Muscle layer of duodenum (tissue), 2 donors: ENCODE results near the gene TRIOBP.
"Not testable (repeated sequence)": the region's sequence is repeated elsewhere in the genome, so short reads cannot be mapped to it uniquely, and the experiment has no call there.

Experiments
- H3K27ac ChIP-seq: one replicate; pipeline ENCODE4 v1.7.0; 2013; ENCODE audit warnings: mild to moderate bottlenecking, low read length
- H3K27me3 ChIP-seq: one replicate; pipeline ENCODE4 v1.7.0; 2013; ENCODE audit warnings: low read depth, mild to moderate bottlenecking, control low read depth, low read length
- H3K36me3 ChIP-seq, 2 donors: one replicate each; pipeline ENCODE4 v1.7.0; 2013; ENCODE audit warnings: low read length in 2 of 2, control low read depth in 1 of 2, mild to moderate bottlenecking in 1 of 2; ENCODE audit not compliant: insufficient read depth in 2 of 2, control insufficient read depth in 1 of 2
- H3K4me1 ChIP-seq, 2 donors: one replicate each; pipeline ENCODE4 v1.7.0; 2013; ENCODE audit warnings: low read length in 2 of 2, mild to moderate bottlenecking in 2 of 2, control low read depth in 1 of 2, moderate library complexity in 1 of 2; ENCODE audit not compliant: insufficient read depth in 2 of 2, control insufficient read depth in 1 of 2
- H3K4me3 ChIP-seq, 2 donors: one replicate each; pipeline ENCODE4 v1.7.0; 2013; ENCODE audit warnings: low read length in 2 of 2, low read depth in 1 of 2, mild to moderate bottlenecking in 1 of 2
- H3K9me3 ChIP-seq, 2 donors: one replicate each; pipeline ENCODE4 v1.7.0; 2013; ENCODE audit warnings: low read length in 2 of 2, control low read depth in 1 of 2, mild to moderate bottlenecking in 1 of 2; ENCODE audit not compliant: control insufficient read depth in 1 of 2
- donor health status: healthy.

TRIOBP gene

DNA sequence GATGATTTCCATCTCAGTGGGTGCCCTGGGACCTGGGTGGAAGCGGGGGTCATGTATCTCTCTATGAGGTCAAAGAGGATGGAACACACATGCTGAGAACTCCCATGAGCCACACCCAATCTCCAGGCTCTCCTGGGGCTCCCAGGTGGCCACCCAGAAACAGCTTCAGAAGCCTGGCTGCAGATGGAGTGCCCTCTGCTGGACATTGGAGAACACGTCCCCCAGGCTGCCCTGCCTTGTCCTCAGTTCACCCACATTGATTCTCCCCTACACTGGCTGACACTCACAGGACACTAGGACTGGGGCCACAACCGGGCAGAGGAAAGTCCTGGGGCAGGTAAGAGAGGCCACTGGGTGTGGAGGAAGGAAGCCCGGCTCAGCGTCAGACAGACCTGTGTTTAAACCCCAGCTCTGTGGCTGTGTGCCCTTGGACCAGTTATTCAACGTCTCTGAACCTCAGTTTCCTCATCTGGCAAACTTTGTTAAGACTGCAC, 15.2 kb upstream of the TRIOBP start:
- H3K27ac ChIP-seq: no peak overlapping the region
- H3K36me3 ChIP-seq: peaks cover 3 to 5% of the 10 kb centered on the region in 2 donors
- no peaks in the 10 kb centered on the region for H3K9me3 ChIP-seq
- peaks cover 10 to 22% of the 10 kb centered on the region in 2 donors for H3K4me1 ChIP-seq
- H3K4me3 ChIP-seq: no peak overlapping the region
- no peaks in the 10 kb centered on the region for H3K27me3 ChIP-seq

DNA sequence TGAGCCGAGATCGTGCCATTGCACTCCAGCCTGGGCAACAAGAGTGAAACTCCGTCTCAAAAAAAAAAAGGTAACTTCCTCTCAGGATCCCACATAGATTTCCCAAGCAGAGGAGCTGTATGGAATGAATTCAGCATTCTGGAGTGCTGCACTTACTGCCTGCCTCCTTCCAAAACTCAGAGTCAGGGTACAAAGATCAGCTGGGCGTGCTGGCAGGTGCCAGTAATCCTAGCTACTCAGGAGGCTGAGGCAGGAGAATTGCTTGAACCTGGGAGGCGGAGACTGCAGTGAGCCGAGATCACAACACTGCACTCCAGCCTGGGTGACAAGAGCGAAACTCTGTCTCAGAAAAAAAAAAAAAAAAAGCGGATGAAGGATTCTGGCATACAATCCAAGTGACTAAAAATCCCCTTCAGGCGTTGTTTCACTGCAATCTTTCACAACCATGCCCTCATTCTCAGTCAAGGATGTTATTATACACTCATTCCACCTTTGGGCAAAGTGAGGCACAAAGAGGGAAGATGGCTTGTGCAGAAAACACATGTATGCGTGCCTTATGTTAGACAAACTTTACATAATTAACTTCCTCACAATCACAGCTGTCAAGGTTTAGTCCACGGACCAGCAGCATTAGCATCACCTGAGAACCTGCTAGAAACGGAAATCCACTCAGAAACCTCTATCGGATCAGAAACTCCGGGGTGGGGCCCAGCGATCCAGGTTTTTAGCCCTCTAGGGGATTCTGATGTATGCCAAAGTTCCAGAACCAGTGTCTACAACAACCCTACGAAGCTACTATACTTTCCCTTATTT, 11.8 kb upstream of the TRIOBP start:
- Histone ChIP-seq H3K36me3 (peaks cover 5 to 10% of the 10 kb centered on the region in 2 donors), H3K27me3 (no peaks in the 10 kb centered on the region), H3K27ac (peak overlapping the region; percentile 51), H3K9me3 (no peaks in the 10 kb centered on the region), H3K4me1 (peaks cover 6 to 25% of the 10 kb centered on the region in 2 donors), H3K4me3 (no peak overlapping the region)

DNA sequence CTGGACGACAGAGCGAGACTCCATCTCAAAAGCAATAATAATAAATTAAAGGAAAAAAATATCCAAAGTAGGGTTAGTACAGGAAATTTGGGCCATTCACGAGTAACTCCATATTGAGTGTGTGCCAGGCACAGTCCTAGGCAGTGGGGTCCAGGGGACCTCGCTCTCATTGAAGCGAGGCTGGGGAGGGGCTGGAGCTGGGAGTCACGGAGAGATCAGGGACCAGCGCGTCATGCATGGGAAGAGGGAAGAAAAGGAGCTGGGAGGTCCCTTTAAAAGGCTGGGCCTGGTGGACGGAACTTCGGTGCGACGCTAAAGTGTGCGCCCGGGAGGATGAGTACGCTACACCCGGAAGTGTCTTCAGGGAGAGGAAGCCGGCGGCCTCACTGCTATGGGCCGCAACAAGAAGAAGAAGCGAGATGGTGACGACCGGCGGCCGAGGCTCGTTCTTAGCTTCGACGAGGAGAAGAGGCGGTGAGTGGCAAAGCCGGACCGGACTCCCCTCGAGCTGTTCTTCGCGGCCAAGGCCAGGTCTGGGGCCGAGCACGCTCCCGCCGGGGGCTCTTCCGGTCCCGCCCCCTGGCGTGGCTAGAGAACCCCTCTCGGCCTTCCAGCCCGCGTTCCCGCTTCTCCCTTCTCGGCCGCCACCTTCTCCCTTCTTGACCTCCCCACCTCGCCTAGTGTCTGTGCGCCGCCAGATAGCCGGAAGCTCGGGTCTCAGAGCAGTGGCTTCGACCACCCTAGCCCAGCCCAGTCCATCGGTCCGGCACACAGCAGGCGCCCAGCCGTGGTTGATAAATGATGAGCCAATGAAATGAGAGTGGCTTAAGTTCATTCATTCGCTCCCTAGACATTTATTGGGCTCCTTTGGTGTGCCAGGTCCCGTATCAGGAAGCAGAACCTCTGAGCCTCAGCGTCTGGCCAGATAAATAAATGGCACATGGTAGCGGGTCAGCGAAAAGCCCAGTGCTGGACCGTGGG, 10.6 kb upstream of the TRIOBP start, which contains the start of gene NOL12:
Gene NOL12 (plus strand): TSS at position 342 of the 981 bp plus-strand sequence. CDS start 50 bp downstream, at position 392.
- no peaks in the 10 kb centered on the region for H3K27me3 ChIP-seq
- no peaks in the 10 kb centered on the region for H3K9me3 ChIP-seq
- peak within 1 kb of the TSS; percentile 96 to 99 for H3K4me3 ChIP-seq
- peaks cover 12 to 23% of the 10 kb centered on the region in 2 donors for H3K36me3 ChIP-seq
- H3K4me1 ChIP-seq: peaks cover 2 to 21% of the 10 kb centered on the region in 2 donors
- peak within 1 kb of the TSS; percentile 90 for H3K27ac ChIP-seq

DNA sequence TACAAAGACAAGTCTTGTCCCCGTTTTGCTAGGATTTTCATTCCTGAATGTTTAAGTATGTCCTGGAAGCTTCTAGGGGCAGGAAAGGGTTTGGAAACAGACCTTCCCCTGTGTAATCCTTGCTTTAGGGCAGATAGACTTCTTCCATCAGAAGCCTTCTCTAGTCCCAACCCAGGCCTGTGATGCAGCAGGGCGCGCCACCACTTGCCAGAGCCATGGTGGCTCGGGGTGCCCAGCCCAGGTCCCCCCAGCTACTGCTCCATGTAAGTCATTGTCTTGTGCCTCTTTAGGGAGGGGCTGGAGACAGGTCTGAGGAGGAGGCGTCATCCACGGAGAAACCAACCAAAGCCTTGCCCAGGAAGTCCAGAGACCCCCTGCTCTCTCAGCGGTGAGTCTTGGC, 6.4 kb upstream of the TRIOBP start:
- H3K27ac ChIP-seq: no peak overlapping the region
- H3K36me3 ChIP-seq: peaks cover 32 to 47% of the 10 kb centered on the region in 2 donors
- H3K27me3 ChIP-seq: no peaks in the 10 kb centered on the region
- peaks cover 0 to 14% of the 10 kb centered on the region in 2 donors for H3K4me1 ChIP-seq
- H3K9me3 ChIP-seq: no peaks in the 10 kb centered on the region
- no peak overlapping the region for H3K4me3 ChIP-seq

DNA sequence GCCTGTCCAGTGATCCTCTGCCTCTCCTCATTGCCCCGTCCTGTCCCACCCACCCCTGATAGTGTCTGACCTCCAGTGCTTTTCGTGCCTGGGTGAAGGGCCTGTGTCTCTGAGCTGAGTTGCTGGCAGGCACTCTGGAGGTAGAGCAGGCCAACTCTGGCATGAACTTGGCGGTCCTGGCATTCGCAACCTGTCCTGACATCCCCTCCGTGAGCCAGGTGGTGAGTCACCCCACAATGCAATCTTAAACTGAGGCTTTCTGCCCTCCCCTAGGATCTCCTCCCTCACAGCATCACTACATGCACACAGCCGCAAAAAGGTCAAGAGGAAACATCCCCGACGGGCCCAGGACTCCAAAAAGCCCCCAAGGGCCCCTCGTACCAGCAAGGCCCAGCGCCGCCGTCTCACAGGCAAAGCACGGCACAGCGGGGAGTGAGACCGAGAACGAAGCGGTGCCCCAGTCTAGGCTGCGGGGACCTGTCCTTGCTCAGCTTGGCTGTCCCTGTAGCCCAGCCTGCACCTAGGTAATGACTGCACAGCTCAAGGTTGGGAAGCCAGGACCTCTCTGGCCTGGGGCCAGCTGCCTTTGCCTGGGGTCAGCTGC, 5.8 kb upstream of the TRIOBP start:
- H3K9me3 ChIP-seq: no peaks in the 10 kb centered on the region
- no peak overlapping the region for H3K27ac ChIP-seq
- no peak overlapping the region for H3K4me3 ChIP-seq

DNA sequence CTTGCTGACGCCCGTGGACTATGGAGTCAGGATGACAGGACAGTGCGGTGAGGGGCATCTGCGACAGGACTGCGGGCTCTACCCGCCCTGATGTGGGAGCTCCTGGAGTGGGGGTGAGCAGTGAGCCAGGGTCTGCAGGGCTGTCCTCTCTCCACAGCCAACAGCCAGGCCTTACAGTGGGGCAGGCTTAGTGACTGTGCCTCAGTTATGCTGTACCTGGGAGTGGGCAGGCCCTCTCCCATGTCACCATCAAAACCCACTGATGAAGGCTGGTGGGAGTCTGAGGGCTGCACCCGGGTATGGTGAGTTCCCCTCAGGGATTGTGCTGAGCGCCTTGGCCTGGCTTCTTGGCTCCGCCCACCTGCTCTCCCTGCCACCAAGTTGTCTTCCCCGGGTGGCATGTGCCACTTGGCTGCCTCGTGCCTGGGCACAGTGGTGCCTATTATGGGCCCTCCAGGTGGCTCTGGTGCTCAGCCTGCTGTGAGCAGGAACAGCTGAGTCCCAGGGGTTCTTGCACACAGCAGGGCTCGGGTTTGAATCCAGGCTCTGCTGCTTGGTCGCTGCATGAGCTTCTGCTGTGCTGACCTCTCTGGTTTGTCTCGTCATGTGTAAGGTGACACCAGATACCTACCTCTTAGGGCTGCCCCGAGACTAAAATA, 4.1 kb upstream of the TRIOBP start:
- H3K4me3 ChIP-seq: no peak overlapping the region
- peaks cover 32 to 47% of the 10 kb centered on the region in 2 donors for H3K36me3 ChIP-seq
- H3K27me3 ChIP-seq: no peaks in the 10 kb centered on the region
- H3K27ac ChIP-seq: no peak overlapping the region
- H3K4me1 ChIP-seq: peaks cover 0 to 14% of the 10 kb centered on the region in 2 donors
- no peaks in the 10 kb centered on the region for H3K9me3 ChIP-seq

More for the DNA sequence above, 5.8 kb upstream of the TRIOBP start:
- peaks cover 0 to 14% of the 10 kb centered on the region in 2 donors for H3K4me1 ChIP-seq
- H3K36me3 ChIP-seq: peaks cover 32 to 47% of the 10 kb centered on the region in 2 donors
- no peaks in the 10 kb centered on the region for H3K27me3 ChIP-seq

DNA sequence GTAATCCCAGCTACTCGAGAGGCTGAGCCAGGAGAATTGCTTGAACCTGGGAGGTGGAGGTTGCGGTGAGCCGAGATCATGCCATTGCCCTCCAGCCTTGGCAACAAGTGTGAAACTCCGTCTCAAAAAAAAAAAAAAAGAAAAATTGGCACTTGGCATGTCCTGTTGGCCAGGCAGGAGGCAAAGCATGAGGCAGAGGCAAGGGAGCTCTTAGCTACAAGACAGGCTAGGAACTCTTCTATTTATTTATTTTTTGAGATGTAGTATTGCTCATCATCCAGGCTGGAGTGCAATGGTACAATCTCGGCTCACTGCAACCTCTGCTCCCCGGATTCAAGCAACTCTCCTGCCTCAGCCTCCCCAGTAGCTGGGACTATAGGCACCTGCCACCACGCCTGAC, 2.7 kb upstream of the TRIOBP start:
- H3K4me3 ChIP-seq: not testable (repeated sequence)

DNA sequence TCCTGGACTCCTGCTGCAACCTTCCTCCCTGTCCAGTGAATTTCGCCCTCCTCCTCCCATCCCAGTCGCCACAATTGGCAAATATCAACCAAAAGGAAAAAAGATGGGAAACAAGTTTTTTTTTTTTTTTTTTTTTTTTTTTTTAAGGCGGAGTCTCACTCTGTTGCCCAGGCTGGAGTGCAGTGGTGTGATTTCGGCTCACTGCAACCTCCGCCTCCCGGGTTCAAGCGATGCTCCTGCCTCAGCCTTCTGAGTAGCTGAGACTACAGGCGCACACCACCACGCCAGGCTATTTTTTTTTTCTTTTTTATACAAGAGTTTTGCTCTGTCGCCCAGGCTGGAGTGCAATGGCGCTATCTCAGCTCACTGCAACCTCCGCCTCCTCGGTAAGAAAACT, 590 bp upstream of the TRIOBP start:
- peaks cover 0 to 10% of the 10 kb centered on the region in 2 donors for H3K4me1 ChIP-seq
- H3K27ac ChIP-seq, H3K27me3 ChIP-seq, H3K9me3 ChIP-seq: not testable (repeated sequence)
- peaks cover 21 to 25% of the 10 kb centered on the region in 2 donors for H3K36me3 ChIP-seq
- H3K4me3 ChIP-seq: peak overlapping the region; percentile 11 to 40

More for the DNA sequence above, 2.7 kb upstream of the TRIOBP start:
- Histone ChIP-seq H3K4me1 (peaks cover 0 to 10% of the 10 kb centered on the region in 2 donors), H3K36me3 (peaks cover 28 to 39% of the 10 kb centered on the region in 2 donors)
- not testable (repeated sequence) for H3K27me3 ChIP-seq, H3K27ac ChIP-seq, H3K9me3 ChIP-seq

DNA sequence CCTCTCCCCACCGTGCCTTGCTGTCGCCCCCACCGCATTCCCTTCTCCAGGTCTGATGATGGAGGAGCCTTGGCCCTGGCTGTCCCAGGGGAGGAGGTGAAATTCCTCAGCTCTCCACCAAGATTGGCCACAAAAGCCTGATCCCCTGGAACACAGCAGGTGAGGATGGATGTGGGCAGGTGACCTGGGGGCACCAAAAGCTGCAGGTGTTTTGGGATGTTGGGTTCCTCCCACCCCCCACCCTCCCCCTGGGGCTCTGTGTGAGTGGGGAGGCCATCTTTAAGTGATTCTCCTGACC, 639 bp downstream of the TRIOBP start:
- Histone ChIP-seq H3K4me1 (peaks cover 0 to 10% of the 10 kb centered on the region in 2 donors), H3K27me3 (no peaks in the 10 kb centered on the region), H3K4me3 (no peak overlapping the region), H3K36me3 (peaks cover 12 to 13% of the 10 kb centered on the region in 2 donors), H3K27ac (no peak overlapping the region), H3K9me3 (no peaks in the 10 kb centered on the region)

DNA sequence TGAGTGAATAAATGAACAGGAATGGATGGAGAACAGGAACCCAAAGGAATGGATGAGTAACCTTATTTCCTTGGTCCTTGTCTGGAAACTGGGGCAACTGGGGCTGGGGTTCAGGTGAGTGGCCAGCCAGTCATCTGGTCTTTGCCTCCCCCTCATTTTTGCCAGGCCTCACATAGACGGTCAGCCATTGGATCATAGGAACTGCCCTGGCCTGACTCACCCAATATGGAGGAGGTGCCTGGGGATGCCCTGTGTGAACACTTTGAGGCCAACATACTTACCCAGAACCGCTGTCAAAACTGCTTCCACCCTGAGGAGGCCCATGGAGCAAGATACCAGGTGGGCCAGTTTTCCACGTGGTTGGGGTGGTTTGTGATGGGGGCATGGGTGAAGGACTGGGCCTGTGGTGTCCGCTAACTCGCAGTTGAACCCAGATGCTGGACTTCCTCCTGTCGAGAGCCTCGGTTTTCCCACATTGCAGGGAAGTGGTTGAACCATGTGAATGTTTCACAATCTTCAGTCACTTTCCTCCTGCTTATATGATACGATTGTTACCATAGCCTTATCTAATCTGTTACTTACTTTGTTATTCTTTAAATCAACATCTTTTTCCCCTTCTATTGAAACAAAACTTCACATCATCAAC, 4.4 kb downstream of the TRIOBP start:
- H3K4me1 ChIP-seq: peaks cover 0 to 10% of the 10 kb centered on the region in 2 donors
- H3K4me3 ChIP-seq: no peak overlapping the region
- no peak overlapping the region for H3K27ac ChIP-seq
- no peaks in the 10 kb centered on the region for H3K9me3 ChIP-seq
- H3K36me3 ChIP-seq: no peaks in the 10 kb centered on the region
- H3K27me3 ChIP-seq: no peaks in the 10 kb centered on the region
